Parathyroid adenoma (tissue), 2 donors: ENCODE measurements around the gene AGBL3.

Experiments
- H2AFZ ChIP-seq: fragments of 300-600 bp; sonication (generic); one replicate; pipeline ENCODE4 v1.7.0; 2017; ENCODE audit warnings: antibody characterized with exemption, mild to moderate bottlenecking
- H3K27ac ChIP-seq: fragments of 300-600 bp; sonication (generic); one replicate; pipeline ENCODE4 v1.7.0; 2017
- H3K27me3 ChIP-seq: fragments of 300-600 bp; sonication (generic); one replicate; pipeline ENCODE4 v1.7.0; 2017; ENCODE audit warnings: low read length; ENCODE audit not compliant: control insufficient read depth, insufficient read depth
- H3K36me3 ChIP-seq: fragments of 300-600 bp; sonication (generic); one replicate; pipeline ENCODE4 v1.7.0; 2017; ENCODE audit warnings: low read length; ENCODE audit not compliant: control insufficient read depth, insufficient read depth
- H3K4me1 ChIP-seq: fragments of 300-600 bp; sonication (generic); one replicate; pipeline ENCODE4 v1.7.0; 2017; ENCODE audit warnings: control low read depth
- H3K4me2 ChIP-seq: fragments of 300-600 bp; sonication (generic); one replicate; pipeline ENCODE4 v1.7.0; 2017; ENCODE audit warnings: low read length
- H3K4me3 ChIP-seq: fragments of 300-600 bp; sonication (generic); one replicate; pipeline ENCODE4 v1.7.0; 2017; ENCODE audit warnings: low read depth, low read length
- H3K79me2 ChIP-seq: fragments of 300-600 bp; sonication (generic); one replicate; pipeline ENCODE4 v1.7.0; 2017; ENCODE audit warnings: control low read depth
- H3K9ac ChIP-seq: fragments of 300-600 bp; sonication (generic); one replicate; pipeline ENCODE4 v1.7.0; 2017; ENCODE audit warnings: mild to moderate bottlenecking
- H3K9me3 ChIP-seq: fragments of 300-600 bp; sonication (generic); one replicate; pipeline ENCODE4 v1.7.0; 2017; ENCODE audit warnings: low read length; ENCODE audit not compliant: control insufficient read depth
- CTCF ChIP-seq: fragments of 300-600 bp; sonication (generic); IDR thresholded peaks from one replicate; pipeline ENCODE4 v1.7.0; 2017; ENCODE audit warnings: antibody characterized with exemption, mild to moderate bottlenecking
- donor health status: primary hyperparathyroidism.

AGBL3 gene

GRCh38 chr7:134940729-134941128 lies 45.6 kb upstream of the AGBL3 start:
- no peak overlapping the region for H3K4me2 ChIP-seq
- no peaks in the 10 kb centered on the region for H3K4me1 ChIP-seq
- H3K79me2 ChIP-seq = no peaks in the 10 kb centered on the region
- no peaks in the 10 kb centered on the region for H3K36me3 ChIP-seq
- no peak overlapping the region for H2AFZ ChIP-seq
- no peaks in the 10 kb centered on the region for H3K9me3 ChIP-seq
- H3K27me3 ChIP-seq = no peaks in the 10 kb centered on the region
- TF ChIP-seq CTCF = no peak
- no peak overlapping the region for H3K4me3 ChIP-seq
- no peak overlapping the region for H3K9ac ChIP-seq
- no peak overlapping the region for H3K27ac ChIP-seq

- Histone ChIP-seq H3K27me3 (no peaks in the 10 kb centered on the region), H3K36me3 (no peaks in the 10 kb centered on the region), H3K9me3 (no peaks in the 10 kb centered on the region), H3K4me2 (no peak overlapping the region), H3K4me1 (no peaks in the 10 kb centered on the region), H3K79me2 (no peaks in the 10 kb centered on the region), H3K4me3 (no peak overlapping the region), H2AFZ (no peak overlapping the region), H3K27ac (no peak overlapping the region), H3K9ac (no peak overlapping the region)
- no peak for TF ChIP-seq CTCF
These were observed 45.0 kb upstream of the AGBL3 start for GRCh38 chr7:134941185-134941900.

GRCh38 chr7:134941952-134942351 lies 44.4 kb upstream of the AGBL3 start:
- no peak overlapping the region for H3K9ac ChIP-seq
- H2AFZ ChIP-seq = no peak overlapping the region
- H3K4me3 ChIP-seq = no peak overlapping the region
- no peak overlapping the region for H3K4me2 ChIP-seq
- TF ChIP-seq CTCF = no peak
- H3K9me3 ChIP-seq = no peaks in the 10 kb centered on the region
- H3K79me2 ChIP-seq = no peaks in the 10 kb centered on the region
- no peak overlapping the region for H3K27ac ChIP-seq
- H3K27me3 ChIP-seq = no peaks in the 10 kb centered on the region
- H3K4me1 ChIP-seq = no peaks in the 10 kb centered on the region
- no peaks in the 10 kb centered on the region for H3K36me3 ChIP-seq

GRCh38 chr7:134942690-134943466 lies 43.4 kb upstream of the AGBL3 start:
- no peak overlapping the region for H3K9ac ChIP-seq
- H3K36me3 ChIP-seq = no peaks in the 10 kb centered on the region
- no peak overlapping the region for H3K4me2 ChIP-seq
- no peaks in the 10 kb centered on the region for H3K9me3 ChIP-seq
- no peaks in the 10 kb centered on the region for H3K79me2 ChIP-seq
- H3K4me1 ChIP-seq = no peaks in the 10 kb centered on the region
- H3K27me3 ChIP-seq = no peaks in the 10 kb centered on the region
- H3K4me3 ChIP-seq = no peak overlapping the region
- no peak overlapping the region for H2AFZ ChIP-seq
- TF ChIP-seq CTCF = no peak
- H3K27ac ChIP-seq = no peak overlapping the region
